OCI-LY3 (cell line): ENCODE measurements around the gene KLHL15.

Experiments used
- H2AFZ ChIP-seq: fragments of 200-600, 300-600 bp; shearing (Covaris generic); 2 replicates; pipeline ENCODE4 v1.6.0; 2014; ENCODE audit warnings: antibody characterized with exemption, low read depth, low read length
- H3K27ac ChIP-seq: fragments of 200-600, 300-600 bp; sonication (generic); 2 replicates; pipeline ENCODE4 v1.5.1; 2014; ENCODE audit warnings: mild to moderate bottlenecking, low read length, moderate library complexity, mixed read lengths
- H3K27me3 ChIP-seq: fragments of 200-600, 300-600 bp; sonication (generic); 2 replicates; pipeline ENCODE4 v1.6.1; 2014; ENCODE audit warnings: low read depth, low read length, mixed read lengths
- H3K36me3 ChIP-seq: fragments of 200-600, 300-600 bp; sonication (generic); replicated peaks from 2 replicates; pipeline ENCODE3; 2014; ENCODE audit warnings: low read depth, low read length, mixed read lengths
- H3K4me1 ChIP-seq: fragments of 300-600, 200-600 bp; sonication (generic); 2 replicates; pipeline ENCODE4 v1.6.1; 2014; ENCODE audit warnings: low read length, mixed read lengths
- H3K4me2 ChIP-seq: fragments of 200-600, 300-600 bp; sonication (generic); 2 replicates; pipeline ENCODE4 v1.6.1; 2014; ENCODE audit warnings: low read length, mixed read lengths
- H3K4me3 ChIP-seq: fragments of 300-600, 200-600 bp; sonication (generic); 2 replicates; pipeline ENCODE4 v1.5.1; 2014; ENCODE audit warnings: antibody characterized with exemption, mild to moderate bottlenecking, low read length, moderate library complexity
- H3K79me2 ChIP-seq: fragments of 300-600, 200-600 bp; shearing (Covaris generic); 2 replicates; pipeline ENCODE4 v1.6.1; 2014; ENCODE audit warnings: mild to moderate bottlenecking, low read length, mixed read lengths
- H3K9ac ChIP-seq: fragments of 300-600, 200-600 bp; shearing (Covaris generic); 2 replicates; pipeline ENCODE4 v1.6.0; 2014; ENCODE audit warnings: mild to moderate bottlenecking, low read length, moderate library complexity
- H3K9me3 ChIP-seq: fragments of 200-600, 300-600 bp; shearing (Covaris generic); 2 replicates; pipeline ENCODE4 v1.6.1; 2014; ENCODE audit warnings: low read length, mixed read lengths; ENCODE audit not compliant: insufficient read depth
- H4K20me1 ChIP-seq: fragments of 200-600, 300-600 bp; sonication (generic); 2 replicates; pipeline ENCODE4 v1.6.1; 2016; ENCODE audit warnings: low read length, mixed read lengths; ENCODE audit not compliant: insufficient read depth
- CTCF ChIP-seq: fragments of 200-600, 300-600 bp; sonication (generic); IDR thresholded peaks from 2 replicates; pipeline ENCODE4 v1.5.1; 2014; ENCODE audit warnings: antibody characterized with exemption, low read length, low read depth
- EZH2phosphoT487 ChIP-seq: fragments of 200-600 bp; shearing (Covaris generic); IDR thresholded peaks from 2 replicates; pipeline ENCODE4 v1.6.1; 2018; ENCODE audit warnings: antibody characterized with exemption, mixed run types, low read depth

Gene KLHL15

DNA sequence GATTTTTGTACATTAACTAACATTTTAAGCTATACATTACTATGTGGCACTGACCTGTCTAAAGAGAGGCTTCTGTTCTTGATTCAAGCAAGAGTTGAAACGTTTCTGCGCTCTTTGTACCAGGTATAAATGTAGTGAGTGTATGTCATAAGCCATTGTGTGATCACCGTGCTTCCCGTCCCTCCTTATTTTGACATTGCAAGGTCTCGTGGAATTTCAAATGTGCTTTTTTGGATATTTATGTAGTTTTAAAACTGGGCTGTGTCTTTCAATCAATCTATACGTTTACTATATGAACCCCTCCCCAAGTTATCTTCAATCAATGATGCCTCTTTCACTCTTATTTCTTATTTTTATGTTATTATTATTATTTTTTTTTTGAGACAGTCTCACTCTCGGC lies at the start of gene KLHL15:
TSS of gene KLHL15 (minus strand) at position 101 of the 400 bp plus-strand sequence. CDS start 20,493 bp downstream, outside the sequence.
- Histone ChIP-seq H3K9ac (peak within 1 kb of the TSS; percentile 97), H2AFZ (peak within 1 kb of the TSS; percentile 89), H3K4me2 (peak within 1 kb of the TSS; percentile 88), H3K4me1 (peaks cover 6% of the 10 kb centered on the region; the same call in 1 of the 2 replicates), H4K20me1 (peaks cover 13% of the 10 kb centered on the region), H3K4me3 (peak within 1 kb of the TSS; percentile 99), H3K79me2 (peaks cover 29% of the 10 kb centered on the region), H3K27ac (peak within 1 kb of the TSS; percentile 78), H3K9me3 (no peaks in the 10 kb centered on the region), H3K27me3 (peaks cover 4% of the 10 kb centered on the region; the same call in 1 of the 2 replicates), H3K36me3 (peaks cover 2% of the 10 kb centered on the region)
- TF ChIP-seq EZH2phosphoT487: no peak
- TF ChIP-seq CTCF: no peak

GRCh38 chrX:24069877-24070276 lies 42.9 kb upstream of the KLHL15 start:
- Histone ChIP-seq H3K9me3 (no peaks in the 10 kb centered on the region), H3K27ac (no peak overlapping the region), H3K9ac (no peak overlapping the region), H2AFZ (no peak overlapping the region), H3K4me3 (no peak overlapping the region), H3K27me3 (no peaks in the 10 kb centered on the region), H3K4me2 (no peak overlapping the region), H3K36me3 (peaks cover 44% of the 10 kb centered on the region), H3K79me2 (peaks cover 11% of the 10 kb centered on the region; the same call in 1 of the 2 replicates), H4K20me1 (no peaks in the 10 kb centered on the region; the same call in none of the 2 replicates), H3K4me1 (no peaks in the 10 kb centered on the region)
- no peak for TF ChIP-seq CTCF
- TF ChIP-seq EZH2phosphoT487: no peak

- no peak for TF ChIP-seq EZH2phosphoT487
- no peak for TF ChIP-seq CTCF
- no peak overlapping the region for H2AFZ ChIP-seq
- H3K4me1 ChIP-seq: no peaks in the 10 kb centered on the region
- H3K27ac ChIP-seq: no peak overlapping the region
- H3K36me3 ChIP-seq: peaks cover 47% of the 10 kb centered on the region
- H3K27me3 ChIP-seq: no peaks in the 10 kb centered on the region
- H3K9me3 ChIP-seq: no peaks in the 10 kb centered on the region
- H3K4me2 ChIP-seq: no peak overlapping the region
- H3K79me2 ChIP-seq: peaks cover 44% of the 10 kb centered on the region
- H3K4me3 ChIP-seq: no peak overlapping the region
- H3K9ac ChIP-seq: no peak overlapping the region
- no peaks in the 10 kb centered on the region for H4K20me1 ChIP-seq
Observed at GRCh38 chrX:24063488-24063887, 36.5 kb upstream of the KLHL15 start.

- no peak overlapping the region; the same call in none of the 2 replicates for H3K27ac ChIP-seq
- TF ChIP-seq EZH2phosphoT487: no peak
- TF ChIP-seq CTCF: no peak
- peaks cover 14% of the 10 kb centered on the region for H3K27me3 ChIP-seq
- H4K20me1 ChIP-seq: peaks cover 3% of the 10 kb centered on the region; the same call in 1 of the 2 replicates
- peak overlapping the region; percentile 64; the same call in 1 of the 2 replicates for H2AFZ ChIP-seq
- no peak overlapping the region for H3K4me3 ChIP-seq
- no peaks in the 10 kb centered on the region for H3K9me3 ChIP-seq
- no peak overlapping the region for H3K9ac ChIP-seq
- peaks cover 31% of the 10 kb centered on the region for H3K36me3 ChIP-seq
- no peaks in the 10 kb centered on the region for H3K4me1 ChIP-seq
- no peak overlapping the region for H3K4me2 ChIP-seq
- peaks cover 26% of the 10 kb centered on the region for H3K79me2 ChIP-seq
Observed at GRCh38 chrX:24055043-24055356, 28.0 kb upstream of the KLHL15 start.
